Transverse colon (tissue), 3 donors: ENCODE results near the gene DOCK3.

Source experiments
- POLR2A ChIP-seq: fragments of 450-650 bp; IDR thresholded peaks from one replicate; pipeline ENCODE4 v1.6.1; 2016; ENCODE audit warnings: antibody characterized with exemption, mild to moderate bottlenecking, moderate library complexity
- TF ChIP-seq, protein P1 (sequence below), 5 experiments: fragments of 200-600 bp in 3 of 5; fragments of 450-650 bp in 2 of 5; sonication (generic) in 3 of 5; IDR thresholded peaks; 1 replicate in 2 of 5; 2 replicates in 3 of 5; pipeline ENCODE4 v1.5.1; 2016 to 2017; ENCODE audit warnings: antibody characterized with exemption in 5 of 5, inconsistent platforms in 3 of 5, mild to moderate bottlenecking in 2 of 5, moderate library complexity in 1 of 5

- no peak for TF ChIP-seq POLR2A
- TF ChIP-seq, protein P1, sequence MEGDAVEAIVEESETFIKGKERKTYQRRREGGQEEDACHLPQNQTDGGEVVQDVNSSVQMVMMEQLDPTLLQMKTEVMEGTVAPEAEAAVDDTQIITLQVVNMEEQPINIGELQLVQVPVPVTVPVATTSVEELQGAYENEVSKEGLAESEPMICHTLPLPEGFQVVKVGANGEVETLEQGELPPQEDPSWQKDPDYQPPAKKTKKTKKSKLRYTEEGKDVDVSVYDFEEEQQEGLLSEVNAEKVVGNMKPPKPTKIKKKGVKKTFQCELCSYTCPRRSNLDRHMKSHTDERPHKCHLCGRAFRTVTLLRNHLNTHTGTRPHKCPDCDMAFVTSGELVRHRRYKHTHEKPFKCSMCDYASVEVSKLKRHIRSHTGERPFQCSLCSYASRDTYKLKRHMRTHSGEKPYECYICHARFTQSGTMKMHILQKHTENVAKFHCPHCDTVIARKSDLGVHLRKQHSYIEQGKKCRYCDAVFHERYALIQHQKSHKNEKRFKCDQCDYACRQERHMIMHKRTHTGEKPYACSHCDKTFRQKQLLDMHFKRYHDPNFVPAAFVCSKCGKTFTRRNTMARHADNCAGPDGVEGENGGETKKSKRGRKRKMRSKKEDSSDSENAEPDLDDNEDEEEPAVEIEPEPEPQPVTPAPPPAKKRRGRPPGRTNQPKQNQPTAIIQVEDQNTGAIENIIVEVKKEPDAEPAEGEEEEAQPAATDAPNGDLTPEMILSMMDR (IDR thresholded peaks at IDR 0.05), result no peak
Observed at GRCh38 chr3:50661321-50661837, 13.3 kb upstream of the DOCK3 start.
